Skeletal muscle tissue (tissue), 4 donors: ENCODE data around the gene DRC3. TPM values are rescaled to one million over a fixed set of nuclear protein-coding genes. Genes with fewer than 3 reads are reported as not detected.
"Not testable (repeated sequence)": the region's sequence is repeated elsewhere in the genome, so short reads cannot be mapped to it uniquely, and the experiment has no call there.

ENCODE experiments used
- H3K27ac ChIP-seq: one replicate; pipeline ENCODE4 v1.7.0; 2013; ENCODE audit warnings: mild to moderate bottlenecking, low read depth, low read length, inconsistent platforms
- H3K27me3 ChIP-seq, 3 donors: one replicate each; pipeline ENCODE4 v1.7.0; 2013; ENCODE audit warnings: low read length in 3 of 3; ENCODE audit not compliant: control insufficient read depth in 3 of 3, insufficient read depth in 3 of 3
- H3K36me3 ChIP-seq, 3 donors: one replicate each; pipeline ENCODE4 v1.7.0; 2013; ENCODE audit warnings: low read length in 3 of 3; ENCODE audit not compliant: control insufficient read depth in 3 of 3, insufficient read depth in 3 of 3
- H3K4me1 ChIP-seq, 3 donors: one replicate each; pipeline ENCODE4 v1.7.0; 2013; ENCODE audit warnings: low read length in 3 of 3, mild to moderate bottlenecking in 3 of 3; ENCODE audit not compliant: control insufficient read depth in 3 of 3, insufficient read depth in 3 of 3
- H3K4me3 ChIP-seq, 3 donors: one replicate each; pipeline ENCODE4 v1.7.0; 2013; ENCODE audit warnings: low read length in 3 of 3
- H3K9ac ChIP-seq, 3 donors: one replicate each; pipeline ENCODE4 v1.7.0; 2013; ENCODE audit warnings: low read length in 3 of 3, mild to moderate bottlenecking in 3 of 3, moderate library complexity in 2 of 3, low read depth in 1 of 3
- H3K9me3 ChIP-seq, 3 donors: one replicate each; pipeline ENCODE4 v1.7.0; 2013; ENCODE audit warnings: low read length in 3 of 3; ENCODE audit not compliant: control insufficient read depth in 3 of 3
- total RNA-seq: library from RNA; depleted of rRNA; stranded (reverse); fragments of >200 nt; gene quantifications from one replicate; pipeline ENCODE4 v1.2.3, GENCODE V29; 2014
- donor health status: Osteomylitis.

Gene DRC3
- total RNA-seq, 1 donor from 2014 or later: 1.0 TPM

DNA sequence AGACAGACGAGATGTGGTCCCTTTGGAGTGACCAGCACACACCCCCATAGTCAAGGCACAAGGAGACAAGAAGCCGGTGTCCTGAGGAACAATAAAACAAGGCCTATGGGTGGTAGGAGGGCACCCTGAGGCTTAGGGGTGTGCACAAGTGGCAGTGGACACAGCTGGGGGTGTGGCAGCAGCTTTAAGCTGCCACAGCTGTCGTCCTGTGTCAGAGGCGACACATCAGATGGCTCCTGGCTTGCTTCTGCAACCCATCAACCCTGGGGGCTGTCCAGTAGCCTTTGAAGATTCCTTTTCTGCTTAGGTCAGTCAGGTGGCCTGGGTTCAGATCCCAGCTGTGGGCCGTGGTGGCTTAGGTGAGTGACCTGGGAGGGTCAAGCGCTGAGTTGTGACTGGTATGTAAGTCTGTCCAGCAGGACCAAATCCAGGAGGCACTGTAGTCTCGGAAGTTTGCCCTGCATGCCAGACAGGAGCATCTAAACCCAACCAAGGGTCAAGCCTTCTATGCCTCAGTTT is 15.8 kb downstream of the DRC3 start:
- H3K4me1 ChIP-seq: peaks cover 11 to 22% (median 18%) of the 10 kb centered on the region in 3 donors
- H3K9ac ChIP-seq: no peak overlapping the region
- H3K27ac ChIP-seq: no peak overlapping the region
- H3K4me3 ChIP-seq: no peak overlapping the region
- peaks cover 0 to 2% (median 2%) of the 10 kb centered on the region in 3 donors for H3K36me3 ChIP-seq
- no peaks in the 10 kb centered on the region for H3K9me3 ChIP-seq
- no peaks in the 10 kb centered on the region for H3K27me3 ChIP-seq

DNA sequence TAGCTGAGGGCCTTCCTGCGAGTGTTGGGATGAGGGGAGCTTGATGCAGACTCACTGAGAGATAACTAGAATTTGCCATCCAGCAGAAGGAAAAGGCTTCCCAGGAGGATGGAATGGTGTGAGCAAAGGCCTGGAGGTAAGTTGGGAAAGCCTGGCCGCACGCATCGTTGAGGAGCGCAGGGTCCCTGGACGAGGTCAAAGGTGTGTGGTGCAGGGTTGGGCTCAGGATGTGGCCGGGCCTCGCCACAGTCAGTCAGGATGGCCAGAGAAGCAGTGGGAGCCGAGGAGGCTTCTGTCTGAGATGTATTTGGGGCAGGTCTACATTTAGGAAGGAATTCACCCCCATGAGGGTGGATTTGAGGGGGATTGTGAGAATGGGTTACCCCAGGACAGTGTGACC is 16.4 kb downstream of the DRC3 start:
- Histone ChIP-seq H3K27ac (no peak overlapping the region), H3K27me3 (no peaks in the 10 kb centered on the region), H3K9ac (no peak overlapping the region), H3K36me3 (peaks cover 0 to 2% (median 2%) of the 10 kb centered on the region in 3 donors), H3K4me3 (no peak overlapping the region), H3K9me3 (no peaks in the 10 kb centered on the region), H3K4me1 (peaks cover 11 to 22% (median 18%) of the 10 kb centered on the region in 3 donors)

DNA sequence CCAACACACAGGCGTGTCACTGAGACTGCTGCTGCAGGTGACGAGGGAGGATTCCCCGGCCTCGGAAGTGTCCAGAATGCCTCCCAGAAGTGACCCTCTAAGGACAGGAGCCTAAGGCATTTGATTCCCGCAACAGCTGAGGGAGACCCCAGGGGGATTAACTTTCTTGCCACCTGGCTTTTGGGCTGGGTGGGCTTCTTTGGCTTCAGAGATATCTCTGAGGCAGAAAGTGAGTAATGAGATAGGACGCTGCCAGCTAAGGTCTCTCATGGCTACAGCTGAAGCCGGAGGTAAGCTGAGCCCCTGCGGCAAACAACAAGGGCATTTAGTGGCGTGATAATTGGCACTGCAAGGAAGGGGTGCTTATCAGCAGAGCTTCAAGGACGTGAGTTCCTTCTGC is 17.0 kb downstream of the DRC3 start:
- peaks cover 11 to 22% (median 18%) of the 10 kb centered on the region in 3 donors for H3K4me1 ChIP-seq
- no peaks in the 10 kb centered on the region for H3K9me3 ChIP-seq
- H3K36me3 ChIP-seq: peaks cover 0 to 2% (median 2%) of the 10 kb centered on the region in 3 donors
- H3K4me3 ChIP-seq: no peak overlapping the region
- no peaks in the 10 kb centered on the region for H3K27me3 ChIP-seq
- no peak overlapping the region for H3K9ac ChIP-seq
- H3K27ac ChIP-seq: no peak overlapping the region

DNA sequence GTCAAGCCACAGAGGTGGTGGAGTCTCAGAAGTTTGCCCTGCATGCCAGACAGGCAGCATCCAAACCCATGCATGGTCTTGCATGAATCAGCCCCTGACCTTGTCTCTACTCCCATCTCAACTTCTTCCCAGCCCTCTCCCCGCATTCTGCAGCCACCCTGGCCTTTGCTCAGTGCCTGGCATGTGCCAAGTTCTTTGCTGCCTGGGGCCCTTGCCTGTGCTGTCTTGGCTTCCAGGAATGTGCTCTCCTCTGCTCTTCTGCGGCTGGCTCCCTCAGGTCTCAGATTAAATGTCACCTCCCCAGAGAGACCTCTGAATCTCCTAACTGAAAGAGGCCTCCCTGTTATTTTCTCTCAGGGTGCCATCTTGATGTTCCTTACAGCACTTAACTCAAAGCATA is 17.6 kb downstream of the DRC3 start:
- no peaks in the 10 kb centered on the region for H3K27me3 ChIP-seq
- peaks cover 11 to 22% (median 18%) of the 10 kb centered on the region in 3 donors for H3K4me1 ChIP-seq
- no peak overlapping the region for H3K9ac ChIP-seq
- H3K36me3 ChIP-seq: peaks cover 0 to 2% (median 2%) of the 10 kb centered on the region in 3 donors
- no peaks in the 10 kb centered on the region for H3K9me3 ChIP-seq
- no peak overlapping the region for H3K27ac ChIP-seq
- H3K4me3 ChIP-seq: peak overlapping the region in 1 of 3 donors; percentile 22

DNA sequence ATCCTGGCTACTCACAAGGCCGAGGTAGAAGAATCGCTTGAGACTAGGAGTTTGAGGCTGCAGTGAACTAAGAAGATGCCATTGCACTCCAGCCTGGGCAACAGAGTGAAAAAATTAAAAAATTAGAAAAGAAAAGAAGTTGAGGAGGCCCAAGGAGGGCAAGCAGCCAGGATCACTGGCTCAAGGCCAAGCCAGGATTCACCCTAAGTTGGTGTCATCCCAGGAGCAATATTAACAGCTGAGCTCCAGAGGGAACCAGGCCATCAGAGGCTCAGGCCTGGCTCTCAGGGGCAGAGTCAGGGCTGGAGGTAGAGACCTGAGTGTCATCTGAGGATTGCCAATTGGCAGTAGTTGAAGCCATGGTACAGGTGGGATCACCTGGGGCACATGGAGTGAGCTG is 20.7 kb downstream of the DRC3 start:
- H3K27me3 ChIP-seq: no peaks in the 10 kb centered on the region
- no peak overlapping the region for H3K9ac ChIP-seq
- no peak overlapping the region for H3K4me3 ChIP-seq

DNA sequence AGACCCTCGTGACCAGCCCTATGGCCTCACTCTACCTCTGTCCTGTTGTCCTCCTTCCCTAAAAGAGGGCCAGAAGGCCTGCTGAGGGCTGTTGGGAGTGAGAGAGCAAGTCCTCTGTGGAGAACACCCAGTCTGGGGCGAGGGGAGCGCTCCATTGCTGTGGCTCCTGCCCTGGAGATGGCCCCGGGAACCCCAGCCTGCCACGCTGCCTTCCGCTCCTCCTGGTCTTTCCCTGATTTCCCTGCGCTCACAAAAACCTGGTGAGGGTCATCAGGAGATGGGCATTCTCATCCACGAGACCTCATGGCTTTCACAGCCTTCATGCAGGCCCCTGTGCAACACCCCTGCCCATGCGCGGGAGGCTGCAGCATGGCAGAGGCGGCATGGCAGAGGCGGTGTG is 21.2 kb downstream of the DRC3 start:
- Histone ChIP-seq H3K27ac (no peak overlapping the region), H3K36me3 (peaks cover 0 to 2% (median 2%) of the 10 kb centered on the region in 3 donors), H3K9me3 (no peaks in the 10 kb centered on the region), H3K4me3 (no peak overlapping the region), H3K9ac (no peak overlapping the region), H3K27me3 (no peaks in the 10 kb centered on the region), H3K4me1 (peaks cover 6 to 14% (median 11%) of the 10 kb centered on the region in 3 donors)

More for the DNA sequence above, 20.7 kb downstream of the DRC3 start:
- Histone ChIP-seq H3K4me1 (peaks cover 10 to 18% (median 14%) of the 10 kb centered on the region in 3 donors), H3K27ac (no peak overlapping the region), H3K36me3 (peaks cover 0 to 2% (median 2%) of the 10 kb centered on the region in 3 donors), H3K9me3 (no peaks in the 10 kb centered on the region)

DNA sequence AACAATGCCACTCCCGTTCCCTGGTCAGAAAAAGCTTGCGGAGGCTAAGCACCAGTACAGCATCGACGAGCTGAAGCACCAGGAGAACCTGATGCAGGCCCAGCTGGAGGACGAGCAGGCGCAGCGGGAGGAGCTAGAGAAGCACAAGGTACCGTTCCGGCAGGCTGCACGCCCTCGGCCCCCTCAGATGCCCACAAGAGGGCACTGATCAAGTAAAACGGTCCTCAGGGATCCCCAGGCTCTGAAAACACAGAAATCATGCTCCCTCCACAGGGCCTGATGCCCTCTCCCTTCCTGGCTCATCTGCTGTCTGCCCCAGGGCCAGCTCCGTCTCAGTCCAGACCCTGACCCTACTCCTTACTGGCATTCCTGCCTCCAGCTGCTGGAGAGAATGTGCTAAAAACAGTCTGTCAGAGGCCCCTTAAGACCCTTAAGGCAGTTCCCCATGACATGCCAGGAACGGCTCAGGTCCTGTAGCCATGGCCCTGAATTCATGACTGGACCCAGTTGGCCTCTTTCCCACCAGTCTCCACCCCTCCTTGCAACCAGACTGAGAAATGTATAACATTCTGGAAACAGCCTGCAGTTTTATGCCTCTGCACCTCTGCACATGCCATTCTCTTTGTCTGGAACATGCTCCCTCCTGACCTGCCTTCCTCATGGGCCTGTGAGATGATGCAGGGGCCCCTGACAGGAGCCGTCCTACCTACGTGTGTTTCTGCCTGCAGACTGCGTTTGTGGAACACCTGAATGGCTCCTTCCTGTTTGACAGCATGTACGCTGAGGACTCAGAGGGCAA is 21.8 kb downstream of the DRC3 start:
- Histone ChIP-seq H3K9ac (no peak overlapping the region), H3K27me3 (no peaks in the 10 kb centered on the region), H3K36me3 (peaks cover 0 to 2% (median 0%) of the 10 kb centered on the region in 3 donors), H3K4me3 (no peak overlapping the region), H3K4me1 (peaks cover 6 to 10% (median 9%) of the 10 kb centered on the region in 3 donors), H3K27ac (no peak overlapping the region), H3K9me3 (no peaks in the 10 kb centered on the region)

DNA sequence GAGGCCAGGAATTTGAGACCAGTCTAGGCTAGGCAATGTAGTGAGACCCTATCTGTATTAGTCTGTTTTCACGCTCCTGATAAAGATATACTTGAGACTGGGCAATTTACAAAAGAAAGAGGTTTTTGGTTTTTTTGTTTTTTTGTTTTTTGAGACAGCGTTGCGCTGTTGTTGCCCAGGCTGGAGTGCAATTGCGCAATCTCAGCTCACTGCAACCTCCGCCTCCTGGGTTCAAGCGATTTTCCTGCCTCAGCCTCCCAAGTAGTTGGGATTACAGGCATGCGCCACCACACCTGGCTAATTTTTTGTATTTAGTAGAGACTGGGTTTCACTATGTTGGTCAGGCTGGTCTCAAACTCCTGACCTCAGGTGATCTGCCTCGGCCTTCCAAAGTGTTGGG is 23.2 kb downstream of the DRC3 start:
- H3K27me3 ChIP-seq, H3K27ac ChIP-seq, H3K4me1 ChIP-seq, H3K9ac ChIP-seq, H3K36me3 ChIP-seq, H3K4me3 ChIP-seq, H3K9me3 ChIP-seq: not testable (repeated sequence)

DNA sequence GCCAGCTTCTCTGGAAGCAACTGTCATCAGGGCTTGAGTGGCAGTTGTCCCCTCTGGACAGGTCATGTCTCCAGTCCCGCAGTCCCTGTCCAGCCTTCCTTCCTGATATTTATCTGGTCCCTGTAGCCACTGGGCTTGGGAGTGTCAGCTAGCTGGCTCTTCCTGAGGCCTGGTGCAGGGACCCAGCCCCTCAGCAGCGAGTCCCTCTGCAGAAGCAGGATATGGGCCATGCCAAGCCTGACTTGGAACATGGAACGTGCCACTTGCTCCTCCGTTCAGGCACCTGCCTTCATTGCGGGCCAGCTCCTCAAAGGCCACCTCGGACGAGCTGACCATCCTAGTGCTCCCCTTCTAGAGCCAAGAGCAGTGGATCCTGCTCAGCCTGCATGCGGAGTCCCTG is 26.3 kb downstream of the DRC3 start:
- Histone ChIP-seq H3K27me3 (no peaks in the 10 kb centered on the region), H3K4me3 (no peak overlapping the region), H3K9me3 (no peaks in the 10 kb centered on the region), H3K4me1 (peaks cover 0 to under 1% (median 0%) of the 10 kb centered on the region in 3 donors), H3K9ac (no peak overlapping the region), H3K36me3 (no peaks in the 10 kb centered on the region), H3K27ac (no peak overlapping the region)

DNA sequence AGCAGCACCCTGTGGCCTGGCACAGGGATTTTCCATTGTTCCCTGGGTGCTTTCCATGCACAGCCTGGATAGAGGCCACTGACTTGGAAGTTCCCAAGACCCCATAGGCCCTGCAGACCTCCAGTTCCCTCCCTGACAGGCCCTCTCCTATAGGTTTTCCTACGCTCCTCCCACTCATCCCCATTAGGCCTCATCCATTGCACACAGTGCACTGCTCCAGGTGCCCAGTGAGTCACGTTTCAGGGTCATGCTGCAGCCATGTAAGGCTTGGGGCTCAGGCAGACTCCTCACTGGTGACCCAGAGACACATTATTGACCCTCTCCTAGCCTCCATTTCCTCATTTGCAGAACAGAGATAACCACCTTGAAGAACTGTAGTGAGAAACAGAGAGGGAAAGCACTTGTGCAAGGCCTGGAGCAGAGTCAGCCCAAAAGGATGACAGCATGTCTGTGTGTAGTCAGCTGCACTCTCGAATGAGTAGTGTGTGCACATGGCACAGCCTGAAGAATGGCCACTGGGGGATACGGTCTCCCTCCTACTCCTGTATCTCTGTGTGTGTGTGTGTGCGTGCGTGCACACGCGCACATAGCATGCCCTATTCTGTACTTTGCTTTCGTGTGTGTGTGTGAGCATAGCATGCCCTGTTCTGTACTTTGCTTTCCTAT is 26.8 kb downstream of the DRC3 start:
- Histone ChIP-seq H3K27me3 (no peaks in the 10 kb centered on the region), H3K9me3 (no peaks in the 10 kb centered on the region)

More for the DNA sequence above, 26.8 kb downstream of the DRC3 start:
- no peak overlapping the region for H3K4me3 ChIP-seq
- H3K36me3 ChIP-seq: no peaks in the 10 kb centered on the region
- peaks cover 0 to 6% (median 2%) of the 10 kb centered on the region in 3 donors for H3K4me1 ChIP-seq
- no peak overlapping the region for H3K27ac ChIP-seq
- no peak overlapping the region for H3K9ac ChIP-seq
